Measurements from ENCODE around the gene LRRC70.

- TF ChIP-seq CTCF (IDR thresholded peaks at IDR 0.05; ENCODE audit: insufficient read depth, low read depth, low read length) (no peak), EZH2 (IDR thresholded peaks at IDR 0.05; ENCODE audit: insufficient read depth, low read length) (no peak)
These were observed 9.7 kb upstream of the LRRC70 start for GRCh38 chr5:62568800-62569432.
